Transverse colon (tissue), 4 donors: ENCODE results near the gene FAM120A.

Source experiments
- CTCF ChIP-seq, 5 experiments: fragments of 200-600 bp in 3 of 5; fragments of 450-650 bp in 2 of 5; sonication (generic) in 3 of 5; IDR thresholded peaks; 1 replicate in 2 of 5; 2 replicates in 3 of 5; pipeline ENCODE4 v1.5.1; 2016 to 2017; ENCODE audit warnings: antibody characterized with exemption in 5 of 5, inconsistent platforms in 3 of 5, mild to moderate bottlenecking in 2 of 5, moderate library complexity in 1 of 5
- POLR2AphosphoS5 ChIP-seq, 3 donors: sonication (generic); formaldehyde crosslinking; IDR thresholded peaks; one replicate each; pipeline ENCODE4 v1.6.1; 2016; ENCODE audit warnings: antibody characterized with exemption in 3 of 3

- TF ChIP-seq CTCF (IDR thresholded peaks at IDR 0.05) (no peak), POLR2AphosphoS5 (IDR thresholded peaks at IDR 0.05) (no peak)
Observed at GRCh38 chr9:93612796-93613154, 161.3 kb downstream of the FAM120A start.
